HK-2 (cell line): ENCODE measurements around the gene RNF126.
A peak's percentile ranks its signal among the peaks of the same experiment; 100 is the strongest.
"Not testable (repeated sequence)": the region's sequence is repeated elsewhere in the genome, so short reads cannot be mapped to it uniquely, and the experiment has no call there.

ENCODE experiments used
- DNase-seq: peaks from one replicate; pipeline ENCODE4 v3.0.0-alpha.2; 2018; ENCODE audit not compliant: unreplicated experiment

Gene RNF126

DNA sequence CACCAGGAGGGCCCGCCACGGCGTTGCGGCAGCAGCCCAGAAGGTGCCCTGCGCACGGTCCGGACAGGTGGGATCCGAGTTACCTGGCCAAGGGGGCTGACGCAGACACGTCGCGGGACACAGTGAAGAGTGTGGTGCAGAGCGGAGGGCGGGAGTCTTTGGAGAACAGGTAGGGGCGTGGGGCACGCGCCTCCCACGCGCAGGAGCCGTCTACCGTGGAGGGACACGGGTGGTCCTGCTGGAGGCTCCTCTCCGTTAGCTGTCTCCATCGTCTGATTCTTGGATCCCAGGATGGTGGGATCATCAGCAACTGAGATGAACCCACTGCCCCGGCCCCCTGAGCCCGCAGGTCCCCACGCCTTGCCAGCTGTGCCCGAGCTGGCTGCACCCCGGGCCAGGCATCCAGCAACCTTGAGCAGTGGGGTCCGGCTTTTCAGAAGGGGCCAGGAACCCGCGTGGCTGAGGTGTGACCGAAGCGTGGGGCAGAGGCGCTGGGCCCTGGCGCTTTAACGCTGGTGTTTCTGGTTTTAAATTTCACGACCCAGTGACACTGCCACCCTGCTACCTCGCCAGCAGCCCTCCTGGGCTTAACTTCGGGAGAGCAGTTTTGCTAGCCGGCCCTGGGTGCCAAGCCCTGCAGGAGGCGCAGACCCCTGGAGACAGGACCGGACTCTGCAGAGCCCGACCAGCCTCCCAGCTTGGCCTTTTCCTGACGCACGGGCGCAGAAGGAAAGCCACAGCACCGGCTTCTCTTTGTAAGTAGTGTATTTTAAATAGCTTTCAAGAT is 16.0 kb downstream of the RNF126 start:
- DNase-seq, result no peak

DNA sequence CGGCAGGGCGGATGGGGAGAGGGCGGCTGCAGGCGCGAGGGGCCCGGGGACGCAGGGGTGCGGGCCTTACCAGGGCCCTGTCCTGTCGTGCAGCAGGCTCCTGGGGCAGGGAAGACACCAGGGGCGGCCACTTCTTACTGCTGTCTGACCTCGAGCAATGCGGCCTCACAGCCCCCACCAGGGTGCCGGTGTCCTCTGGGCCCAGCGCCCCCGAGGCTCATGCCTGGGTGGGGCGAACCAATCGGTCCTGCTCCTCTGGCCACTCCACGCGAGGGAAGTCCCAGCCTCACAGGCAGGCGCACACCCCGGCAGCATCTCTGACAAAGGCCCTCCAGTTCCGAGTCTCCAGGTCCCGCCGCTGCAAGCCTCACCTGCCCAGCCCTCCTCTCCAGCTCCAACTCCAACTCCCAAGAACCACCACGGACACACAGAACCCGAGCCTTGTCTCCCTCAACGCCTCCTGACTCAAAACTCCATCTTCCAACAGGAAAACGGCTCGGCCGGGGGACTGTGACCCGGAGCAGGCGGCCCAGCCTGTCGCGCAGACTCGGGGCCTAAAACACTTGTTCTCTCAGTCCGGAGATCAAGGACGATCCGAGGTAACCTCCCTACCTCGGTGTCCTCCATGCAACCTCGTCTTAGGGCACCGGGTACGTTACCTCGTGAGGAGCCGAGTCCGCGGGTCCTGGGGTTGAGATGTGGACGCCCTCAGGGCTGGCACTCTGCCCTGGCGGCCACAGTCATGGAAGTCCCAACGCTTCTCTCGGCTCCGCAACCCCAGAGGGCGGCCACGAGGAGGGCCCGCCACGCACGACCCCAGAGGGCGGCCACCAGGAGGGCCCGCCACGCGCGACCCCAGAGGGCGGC is 16.9 kb downstream of the RNF126 start:
- DNase-seq, result no peak

DNA sequence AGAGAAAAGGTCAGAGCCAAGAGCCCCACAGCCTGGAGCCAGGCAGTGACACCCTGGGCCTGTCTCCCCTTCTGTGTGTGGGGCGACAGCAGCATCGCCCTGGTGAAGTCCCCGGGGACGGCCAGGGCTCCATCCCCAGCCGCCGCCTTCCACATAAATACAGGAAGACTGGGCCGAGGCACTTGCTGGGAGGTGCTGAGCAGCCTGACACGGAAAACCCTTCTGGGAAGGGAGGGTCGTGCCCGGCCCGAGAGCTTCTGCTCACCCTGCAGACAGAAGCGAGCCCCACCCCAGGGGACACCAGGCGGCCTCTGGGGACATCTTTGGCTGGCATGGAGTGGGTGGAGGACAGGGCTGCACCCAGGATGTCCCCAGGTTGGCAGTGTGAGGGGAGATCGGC is 18.2 kb downstream of the RNF126 start:
- DNase-seq, result no peak

DNA sequence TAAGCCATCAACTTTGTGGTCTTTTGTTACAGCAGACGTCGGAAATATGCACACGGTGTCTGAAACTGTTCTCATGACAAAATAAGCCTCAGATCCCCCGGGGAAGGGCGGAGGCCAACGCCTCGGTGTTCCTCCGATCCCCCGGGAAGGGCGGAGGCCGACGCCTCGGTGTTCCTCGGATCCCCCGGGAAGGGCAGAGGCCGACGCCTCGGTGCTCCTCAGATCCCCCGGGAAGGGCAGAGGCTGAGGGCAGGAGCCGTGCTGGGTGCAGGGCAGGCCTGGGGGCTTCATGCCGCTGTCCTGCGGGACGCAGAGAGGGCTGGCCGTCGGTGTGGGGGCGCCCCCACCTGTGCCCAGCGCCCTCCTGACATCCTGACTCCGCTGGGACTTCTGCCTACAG is 18.7 kb downstream of the RNF126 start:
- no peak for DNase-seq

DNA sequence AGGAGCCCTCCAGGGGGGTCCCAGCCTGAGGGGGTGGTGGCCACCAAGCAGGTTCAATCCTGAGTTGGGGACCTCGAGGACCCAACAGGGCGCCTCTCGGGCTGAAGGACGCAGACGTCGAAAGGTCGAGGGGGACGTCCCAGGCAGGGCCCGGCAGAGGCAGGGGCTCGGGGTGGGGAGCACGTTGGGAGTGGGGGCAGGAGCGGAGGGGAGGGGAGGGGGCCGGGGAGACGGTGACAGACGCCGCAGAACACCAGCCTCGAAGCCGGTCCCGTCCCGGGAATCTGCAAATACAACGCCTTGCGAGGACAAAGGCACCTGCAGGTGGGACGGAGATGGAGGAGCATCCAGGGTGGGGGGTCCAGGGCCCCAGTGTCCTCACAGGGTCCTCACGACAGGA is 19.3 kb downstream of the RNF126 start:
- no peak for DNase-seq

DNA sequence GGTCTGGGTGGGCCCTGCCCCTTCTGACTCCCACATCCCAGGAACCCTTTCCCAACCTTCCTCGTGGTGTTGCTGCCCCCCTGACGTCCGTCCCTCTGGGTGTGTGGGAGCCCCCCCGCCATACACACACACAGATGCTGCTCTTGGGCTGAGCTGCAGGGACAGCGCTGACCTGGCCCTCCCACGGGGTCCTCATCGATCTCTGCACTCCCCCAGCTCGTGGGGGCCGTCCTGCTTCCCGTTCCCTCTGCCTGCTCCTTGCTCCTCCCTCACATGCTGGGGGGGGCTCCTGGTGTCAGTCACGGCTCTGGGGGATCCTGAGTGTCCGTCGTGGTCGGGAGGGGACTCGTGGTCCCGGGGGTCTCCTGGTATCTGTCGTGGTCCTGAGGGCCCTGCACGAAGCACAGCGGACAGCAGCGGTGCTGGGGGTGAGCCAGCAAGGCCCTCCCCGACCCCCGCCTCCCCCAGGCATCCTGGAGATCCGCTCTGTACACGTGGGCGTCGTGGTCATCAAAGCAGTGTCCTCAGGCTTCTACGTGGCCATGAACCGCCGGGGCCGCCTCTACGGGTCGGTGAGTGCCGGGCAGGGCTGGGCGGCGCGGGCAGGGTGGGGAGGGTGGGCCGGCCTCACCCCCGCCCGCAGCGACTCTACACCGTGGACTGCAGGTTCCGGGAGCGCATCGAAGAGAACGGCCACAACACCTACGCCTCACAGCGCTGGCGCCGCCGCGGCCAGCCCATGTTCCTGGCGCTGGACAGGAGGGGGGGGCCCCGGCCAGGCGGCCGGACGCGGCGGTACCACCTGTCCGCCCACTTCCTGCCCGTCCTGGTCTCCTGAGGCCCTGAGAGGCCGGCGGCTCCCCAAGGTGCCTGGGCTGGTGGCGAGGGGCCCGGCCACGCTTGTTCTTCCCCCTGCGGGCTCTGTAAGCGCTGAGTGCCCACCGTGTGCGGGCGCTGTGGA is 20.0 kb downstream of the RNF126 start:
- no peak for DNase-seq

DNA sequence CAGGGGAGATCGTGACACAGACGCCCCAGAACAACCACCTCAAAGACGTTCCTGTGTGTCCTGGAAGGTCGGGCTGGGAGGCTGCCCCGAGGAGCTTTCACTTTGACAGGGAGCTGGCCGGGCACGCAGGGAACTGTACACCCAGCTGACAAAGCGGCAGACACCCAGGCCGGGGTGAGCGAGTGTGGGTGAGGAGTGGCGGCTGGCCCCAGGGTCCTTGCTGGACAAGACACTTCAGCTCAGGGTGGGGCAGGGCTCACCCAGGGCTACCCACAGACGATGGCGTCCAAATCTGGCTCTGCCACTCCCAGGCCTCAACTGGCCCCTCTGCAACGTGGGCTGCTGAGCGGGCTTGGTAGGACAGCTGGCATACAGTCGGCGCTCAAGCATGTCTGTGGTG is 21.3 kb downstream of the RNF126 start:
- no peak for DNase-seq

DNA sequence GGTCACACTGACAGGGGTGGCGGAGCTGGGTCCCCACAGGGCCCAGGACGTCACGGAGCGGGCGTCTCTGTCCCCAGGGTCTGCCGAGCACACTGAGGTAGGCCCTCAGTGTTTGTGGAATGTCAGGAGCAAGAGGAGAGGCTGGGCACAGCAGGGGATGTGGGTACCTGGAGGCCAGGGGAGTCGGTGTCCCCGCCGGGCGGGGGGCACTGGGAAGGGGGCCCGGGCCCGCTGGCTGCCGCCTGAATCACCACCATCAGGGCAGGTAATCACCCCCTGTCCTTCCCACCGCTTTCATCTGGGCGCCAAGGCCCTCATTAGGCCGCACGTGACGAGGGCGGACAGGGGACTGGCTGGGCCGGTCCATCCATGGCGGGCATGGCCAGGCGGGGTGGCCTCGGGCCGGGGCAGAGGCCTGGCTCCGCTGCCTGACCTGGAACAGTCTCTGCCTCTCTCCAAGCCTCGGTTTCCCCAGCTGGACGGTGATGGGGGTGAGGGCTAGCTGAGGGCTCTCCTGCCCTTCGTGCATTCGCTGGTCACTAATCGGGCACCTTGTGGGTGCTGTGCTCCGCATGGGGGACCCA is 22.3 kb downstream of the RNF126 start:
- DNase-seq, result no peak

DNA sequence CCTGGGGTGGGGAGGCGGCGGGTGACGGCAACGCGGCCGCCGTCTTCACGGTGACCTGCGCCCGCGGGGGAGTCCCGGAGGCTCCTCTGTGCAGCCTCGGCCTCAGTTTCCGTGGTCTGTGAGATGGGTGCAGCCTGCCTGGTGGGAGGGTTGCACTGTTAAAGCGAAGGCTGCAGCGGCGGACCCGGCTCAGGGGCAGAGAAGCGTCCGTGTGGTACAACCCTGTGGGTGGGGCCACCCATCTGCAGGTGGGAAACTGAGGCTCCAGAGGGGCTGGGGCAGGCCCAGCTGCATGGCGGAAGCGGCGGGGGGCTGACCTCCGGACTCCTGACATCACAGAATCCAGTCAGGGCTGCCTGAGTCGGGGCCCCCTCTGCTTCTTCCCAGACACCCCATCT is 22.9 kb downstream of the RNF126 start:
- no peak for DNase-seq

DNA sequence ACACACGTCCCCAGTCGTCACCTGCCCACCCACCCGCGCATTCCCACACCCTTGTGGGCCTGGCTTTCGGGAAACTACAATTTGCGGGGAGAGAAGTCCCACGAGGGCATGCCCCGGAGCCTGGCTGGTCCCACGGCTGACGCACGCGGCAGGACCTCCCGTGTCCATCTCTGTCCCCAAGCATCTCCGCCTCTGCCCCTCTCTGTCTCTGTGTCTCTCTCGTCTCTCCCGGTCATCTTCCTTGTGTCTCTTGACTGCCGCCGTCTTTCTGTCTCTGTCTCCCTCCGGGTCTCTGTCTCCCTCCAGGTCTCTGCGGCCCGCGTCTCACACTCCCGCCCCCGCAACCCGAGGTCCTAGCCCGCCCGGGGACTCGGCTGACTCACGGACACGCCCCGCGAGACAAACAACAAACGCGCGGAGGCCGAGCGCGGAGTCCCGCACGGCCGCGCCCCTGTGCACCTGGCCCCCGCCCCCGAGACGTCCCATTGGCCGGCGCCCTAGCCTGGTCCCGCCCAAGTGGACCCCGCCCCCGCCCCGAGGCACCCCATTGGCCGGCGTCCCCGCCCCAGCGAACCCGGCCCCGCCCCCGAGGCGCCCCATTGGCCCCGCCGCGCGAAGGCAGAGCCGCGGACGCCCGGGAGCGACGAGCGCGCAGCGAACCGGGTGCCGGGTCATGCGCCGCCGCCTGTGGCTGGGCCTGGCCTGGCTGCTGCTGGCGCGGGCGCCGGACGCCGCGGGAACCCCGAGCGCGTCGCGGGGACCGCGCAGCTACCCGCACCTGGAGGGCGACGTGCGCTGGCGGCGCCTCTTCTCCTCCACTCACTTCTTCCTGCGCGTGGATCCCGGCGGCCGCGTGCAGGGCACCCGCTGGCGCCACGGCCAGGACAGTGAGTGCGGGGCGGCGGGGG is 23.5 kb downstream of the RNF126 start, which contains the start of gene FGF22:
Gene FGF22, plus strand, starts transcription at position 627 of the 908 bp plus-strand sequence. Its CDS starts 47 bp downstream, at position 674.
- peak; percentile 95 for DNase-seq

DNA sequence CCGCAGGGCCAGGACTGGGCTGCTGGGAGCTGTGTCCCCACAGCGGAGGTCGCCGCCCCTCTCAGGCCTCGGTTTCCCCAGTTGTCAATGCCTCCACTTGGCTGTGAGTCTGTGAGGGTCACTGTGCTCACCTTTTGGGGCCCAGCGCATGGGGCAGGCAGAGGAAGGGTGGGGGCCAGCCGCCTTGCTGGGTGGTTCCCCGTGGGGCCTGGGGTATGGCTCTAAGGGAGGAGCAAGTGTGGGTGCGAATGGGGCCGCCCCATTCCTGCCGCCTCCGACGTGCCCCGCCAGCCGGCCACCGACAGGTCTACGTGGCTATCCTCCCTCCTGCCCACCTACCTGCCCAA is 24.1 kb downstream of the RNF126 start:
- no peak for DNase-seq

DNA sequence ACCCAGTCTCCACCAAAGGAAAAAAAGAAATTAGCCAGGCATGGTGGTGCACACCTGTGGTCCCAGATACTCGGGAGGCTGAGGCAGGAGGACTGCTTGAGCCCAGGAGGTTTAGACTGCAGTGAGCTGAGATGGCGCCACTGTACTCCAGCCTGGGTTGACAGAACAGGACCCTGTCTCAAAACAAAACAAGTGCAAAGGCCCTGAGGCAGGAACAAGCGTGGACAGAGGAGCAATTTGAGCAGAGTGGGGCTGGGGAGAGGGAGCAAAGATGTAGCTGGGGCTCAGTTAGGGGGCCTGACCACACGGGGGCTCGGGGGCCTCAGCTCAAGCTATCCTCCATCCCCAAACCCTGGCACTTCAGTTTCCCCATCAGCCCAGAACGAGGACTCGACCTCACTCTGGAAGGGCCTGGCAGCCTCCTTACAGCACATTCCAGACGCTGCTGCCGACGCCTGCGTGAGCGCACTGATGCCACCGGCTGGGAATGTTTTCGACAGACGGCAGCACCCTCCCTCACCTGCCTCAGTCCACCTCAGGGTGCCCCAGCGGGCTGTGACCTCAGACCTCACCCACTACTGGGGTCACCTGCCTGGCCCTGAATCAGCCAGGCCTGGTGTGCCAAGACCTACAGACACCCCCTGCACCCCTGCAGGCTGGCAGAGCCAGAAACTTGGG is 27.9 kb downstream of the RNF126 start:
- no peak for DNase-seq

DNA sequence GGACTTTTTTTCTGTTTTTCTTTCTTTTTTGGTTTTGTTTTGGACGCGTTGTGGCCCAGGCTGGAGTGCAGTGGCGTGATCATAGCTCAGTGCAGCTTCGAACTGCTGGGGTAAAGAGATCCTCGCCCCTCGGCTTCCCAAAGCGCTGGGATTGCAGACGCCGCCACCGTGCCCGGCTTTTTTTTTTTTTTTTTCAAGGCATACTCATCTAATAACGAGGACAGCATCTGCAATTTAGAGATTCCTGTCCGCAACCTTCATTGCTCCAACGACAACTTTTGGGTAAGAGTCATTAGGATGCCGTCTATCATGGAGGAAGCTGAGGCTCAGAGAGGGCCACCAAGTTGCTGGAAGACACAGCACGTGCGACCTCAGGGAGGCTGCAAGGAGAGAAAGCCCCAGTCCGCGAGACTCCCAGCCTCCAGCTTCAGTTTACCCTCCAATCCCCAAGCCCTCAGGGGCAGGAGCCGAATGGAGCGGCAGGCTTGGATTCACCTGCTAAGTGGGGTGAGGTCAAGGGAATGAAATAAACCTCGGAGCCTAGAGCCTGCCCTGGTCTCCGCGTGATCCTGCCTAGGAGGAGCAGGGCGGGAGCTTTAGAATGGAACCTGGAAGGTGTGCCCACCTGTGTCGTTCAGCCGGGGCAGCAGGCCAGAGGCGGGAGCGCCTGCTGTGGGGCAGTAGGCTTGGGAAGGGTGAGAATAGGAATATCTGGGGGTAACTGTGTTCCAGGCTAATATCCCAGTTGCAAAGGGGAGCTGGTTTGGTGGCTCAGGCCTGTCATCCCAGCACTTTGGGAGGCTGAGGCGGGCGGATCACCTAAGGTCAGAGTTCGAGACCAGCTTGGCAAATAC is 29.0 kb downstream of the RNF126 start:
- DNase-seq, result no peak

DNA sequence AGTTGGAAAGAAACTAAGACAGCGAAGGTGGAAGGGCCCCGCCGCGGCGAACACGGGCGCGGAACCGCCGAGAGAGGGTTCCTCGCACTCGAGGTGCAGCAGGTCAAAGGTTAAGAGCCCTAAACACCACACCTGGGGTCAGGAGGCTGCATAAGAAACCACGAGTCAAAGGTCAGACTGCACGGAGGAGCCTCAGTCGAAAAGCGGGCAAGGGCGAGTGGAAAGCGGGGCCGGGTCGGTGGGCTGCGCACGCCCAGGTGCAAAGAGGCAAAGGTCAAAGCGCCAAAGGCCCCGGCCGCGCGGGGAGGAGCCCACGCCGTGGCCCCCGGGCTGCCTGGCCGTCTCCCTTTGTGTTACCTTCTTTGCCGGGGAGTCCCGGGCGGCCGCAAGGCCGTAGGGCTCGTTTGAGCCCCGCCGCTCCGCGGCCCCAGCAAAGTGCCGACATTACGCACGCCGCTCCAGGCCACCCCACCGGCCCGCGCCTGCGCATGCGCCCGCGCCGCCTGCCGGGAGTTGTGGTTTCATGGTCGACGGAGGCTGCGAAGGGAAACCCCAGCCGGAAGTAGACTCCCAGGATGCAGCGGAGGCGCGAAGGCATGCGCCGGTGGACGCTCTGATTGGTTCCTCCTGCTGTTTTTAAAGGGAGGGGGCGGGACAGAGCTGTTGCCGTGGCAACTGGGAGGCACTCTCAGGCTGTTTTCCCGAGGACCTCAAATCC is 29.8 kb downstream of the RNF126 start, which contains the start of gene POLRMT:
Gene POLRMT, minus strand, starts transcription at position 470 of the 718 bp plus-strand sequence. Its CDS starts 25 bp downstream, at position 445.
- DNase-seq, result peak; percentile 98

DNA sequence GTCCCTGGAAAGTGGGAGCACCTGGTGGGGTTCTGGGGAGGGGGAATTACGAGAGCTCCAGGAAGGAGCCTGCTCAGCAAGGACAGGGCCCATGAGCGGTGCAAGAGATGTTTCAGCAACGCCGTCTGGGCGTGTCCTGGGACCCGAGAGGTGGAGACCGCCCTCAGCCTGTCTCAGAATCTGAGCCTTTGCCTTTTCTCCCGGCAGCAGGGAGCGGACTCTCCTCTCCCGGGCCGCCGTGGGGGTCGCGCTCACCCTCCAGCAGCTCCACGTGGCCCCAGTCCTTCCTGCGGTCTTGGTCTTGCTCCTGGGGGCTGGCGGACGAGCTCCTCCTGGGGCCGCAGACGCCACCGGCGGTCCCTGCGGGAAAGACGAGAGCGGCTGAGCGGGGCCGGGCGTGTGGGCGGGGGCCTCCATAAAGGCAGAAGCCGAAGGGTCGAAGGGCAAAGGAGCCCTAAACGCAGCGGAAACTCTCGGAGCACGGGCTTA is 30.4 kb downstream of the RNF126 start:
- DNase-seq, result peak; percentile 82

DNA sequence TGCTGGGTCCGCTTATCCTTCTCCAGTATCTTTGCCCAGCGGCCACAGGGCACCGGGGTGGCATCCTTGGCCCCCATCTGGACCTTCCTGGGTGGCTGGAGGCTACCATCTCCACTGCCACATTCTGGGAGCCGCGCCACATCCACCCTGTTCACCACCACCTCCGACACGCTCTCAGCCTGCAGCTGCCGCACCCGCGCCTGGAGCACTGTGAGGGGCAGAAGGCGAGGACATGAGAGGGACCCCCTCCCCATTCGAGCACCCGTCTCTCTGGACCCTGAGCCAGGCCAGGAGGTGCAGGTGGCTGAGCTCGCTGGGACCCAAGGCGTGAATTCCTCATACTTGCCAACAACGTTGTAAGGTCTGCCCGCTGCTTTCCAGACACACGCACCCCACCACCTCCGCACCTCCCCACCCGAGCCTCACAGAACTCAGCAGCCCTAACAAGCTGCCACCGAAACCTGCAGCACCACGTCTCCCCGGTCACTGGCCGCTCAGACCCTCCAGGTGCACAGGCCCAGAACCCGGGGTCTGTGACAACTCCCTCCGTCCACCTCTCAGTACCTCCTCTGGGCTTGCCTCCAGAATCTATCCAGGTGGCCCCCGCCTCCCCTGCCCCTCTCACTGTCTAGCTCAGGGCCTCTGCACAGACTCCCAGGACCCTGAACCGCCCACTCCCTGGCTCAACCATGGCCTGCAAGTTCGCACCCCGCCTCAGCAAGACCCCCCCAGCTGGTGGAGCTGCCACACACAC is 32.9 kb downstream of the RNF126 start:
- DNase-seq, result no peak

DNA sequence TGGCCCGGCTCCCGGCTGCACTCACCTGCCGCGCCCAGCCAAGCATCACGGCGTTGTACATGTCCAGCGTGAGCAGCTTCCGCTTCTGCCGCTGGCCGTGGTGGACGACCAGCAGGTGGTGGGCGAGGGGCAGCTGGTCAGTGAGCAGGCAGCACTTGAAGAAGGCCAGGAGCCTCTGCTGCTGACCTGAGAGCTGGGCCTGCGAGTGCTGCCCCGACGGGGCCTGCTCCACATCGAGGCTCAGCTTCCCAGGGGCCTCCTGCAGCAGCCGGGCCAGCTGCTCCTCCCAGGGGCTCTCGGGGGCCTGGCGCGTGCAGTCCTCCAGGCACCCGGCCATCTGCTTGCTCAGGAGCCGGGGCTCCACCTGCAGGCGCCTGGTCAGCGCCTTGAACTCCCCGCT is 33.5 kb downstream of the RNF126 start:
- DNase-seq, result not testable (repeated sequence)
